Right ventricle myocardium superior (tissue), 1 donor: Measurements from ENCODE around the gene EPO. TPM values are rescaled to one million over a fixed set of nuclear protein-coding genes. Genes with fewer than 3 reads are reported as not detected.

Experiments
- ATAC-seq: fragments of 200-7000 bp; cut with Tn5 transposase; one replicate; pipeline ENCODE4 v1.9.1; 2020; ENCODE audit warnings: mild to moderate bottlenecking; ENCODE audit not compliant: poor library complexity
- DNase-seq: peaks from one replicate; pipeline ENCODE4 v3.0.0-alpha.2; 2020
- intact Hi-C: fragments of 100-400 bp; cut with DNase I; formaldehyde crosslinking; loops from one replicate; pipeline ENCODE4 v1.11.2; 2022
- total RNA-seq: library from RNA; stranded (reverse); fragmentation: NEBNext Ultra II Directional; extraction: Animal tissue kit (Norgen Biotek cat#: 25700); gene quantifications from one replicate; pipeline ENCODE4 v1.2.1, GENCODE V29; 2021
- donor health status: DM: no; HTN: yes; CAD: no; lungs with severe emphysema.

Gene EPO
- total RNA-seq, 1 donor from 2014 or later: not detected

DNA sequence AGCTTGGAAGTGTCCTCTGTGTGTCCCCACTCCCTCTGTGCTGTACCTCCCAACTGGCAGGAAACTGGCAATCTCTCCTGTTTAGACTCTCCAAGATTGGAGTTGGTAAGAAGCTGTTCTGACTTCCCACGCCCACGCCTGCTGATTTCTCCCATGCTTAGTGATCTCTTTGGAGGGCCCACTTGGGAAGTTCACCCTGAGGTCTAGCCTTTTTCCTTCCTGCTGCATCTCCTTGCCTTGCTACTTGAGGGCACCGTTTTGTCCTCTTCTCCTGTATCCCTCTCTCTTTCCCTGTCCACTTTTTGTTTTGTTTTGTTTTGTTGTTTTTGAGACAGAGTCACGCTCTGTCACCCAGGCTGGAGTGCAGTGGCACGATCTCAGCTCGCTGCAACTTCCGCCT, 48.5 kb downstream of the EPO start:
- no peak for ATAC-seq

More for the DNA sequence above, 48.5 kb downstream of the EPO start:
- intact Hi-C loops: no loop called here
- DNase-seq: no peak

Other genes starting within 250 kb of the EPO start
- 47.4 TPM for gene TSC22D4, start 241.3 kb upstream of the EPO start, total RNA-seq
- 0.16 TPM for gene NYAP1, start 236.5 kb upstream of the EPO start, total RNA-seq
- 19.8 TPM for gene AGFG2, start 181.3 kb upstream of the EPO start, total RNA-seq
- 0.54 TPM for gene SAP25, start 146.6 kb upstream of the EPO start, total RNA-seq
- 22.8 TPM for gene LRCH4, start 134.3 kb upstream of the EPO start, total RNA-seq
- gene FBXO24, start 134.1 kb upstream of the EPO start, total RNA-seq: 0.35 TPM
- 42.2 TPM for gene PCOLCE, start 118.1 kb upstream of the EPO start, total RNA-seq
- 9.3 TPM for gene MOSPD3, start 107.9 kb upstream of the EPO start, total RNA-seq
- gene TFR2, start 78.9 kb upstream of the EPO start, total RNA-seq: 0.13 TPM
- gene ACTL6B, start 64.0 kb upstream of the EPO start, total RNA-seq: not detected
- gene GNB2, start 46.7 kb upstream of the EPO start, total RNA-seq: 101 TPM
- 23.5 TPM for gene GIGYF1, start 26.2 kb upstream of the EPO start, total RNA-seq
- gene POP7, start 14.3 kb upstream of the EPO start, total RNA-seq: 27.1 TPM
- gene ZAN, start 13.1 kb downstream of the EPO start, total RNA-seq: not detected
- 22.1 TPM for gene EPHB4, start 107.1 kb downstream of the EPO start, total RNA-seq
- 10.2 TPM for gene SLC12A9, start 132.2 kb downstream of the EPO start, total RNA-seq
- gene TRIP6, start 146.9 kb downstream of the EPO start, total RNA-seq: 12.6 TPM
- gene SRRT, start 154.6 kb downstream of the EPO start, total RNA-seq: 61.1 TPM
- gene UFSP1, start 169.2 kb downstream of the EPO start, total RNA-seq: 2.2 TPM
- 0.65 TPM for gene ACHE, start 175.4 kb downstream of the EPO start, total RNA-seq
- 0.30 TPM for gene MUC3A, start 229.1 kb downstream of the EPO start, total RNA-seq
- gene MUC12, start 249.1 kb downstream of the EPO start, total RNA-seq: not detected